Spleen (tissue), 11 donors: Measurements from ENCODE around the gene GFER. TPM values are rescaled to one million over a fixed set of nuclear protein-coding genes. Genes with fewer than 3 reads are reported as not detected.

Experiments
- DNase-seq: peaks from one replicate; pipeline ENCODE4 v3.0.0-alpha.2; 2020
- H3K27ac ChIP-seq, 8 donors: fragments of 200-600 bp; sonication (generic) in 7 of 8; 1 replicate in 4 of 8; 2 replicates in 4 of 8; pipeline versions ENCODE4 v1.5.0 to v1.8.0; 2016 to 2021; ENCODE audit warnings: inconsistent platforms in 4 of 8, mild to moderate bottlenecking in 4 of 8, moderate library complexity in 1 of 8
- H3K27me3 ChIP-seq, 7 donors: fragments of 200-600 bp; sonication (generic) in 6 of 7; replicated peaks in 1 of 7; 1 replicate in 4 of 7; 2 replicates in 3 of 7; pipeline versions ENCODE4 v1.5.0 to v1.8.0; 2016 to 2021; ENCODE audit warnings: inconsistent platforms in 3 of 7, mild to moderate bottlenecking in 1 of 7
- H3K36me3 ChIP-seq, 6 donors: fragments of 200-600 bp; sonication (generic) in 5 of 6; 1 replicate in 4 of 6; 2 replicates in 2 of 6; pipeline versions ENCODE4 v1.5.0 to v1.8.0; 2016 to 2021; ENCODE audit warnings: inconsistent platforms in 2 of 6
- H3K4me1 ChIP-seq, 6 donors: fragments of 200-600 bp; sonication (generic) in 5 of 6; 1 replicate in 3 of 6; 2 replicates in 3 of 6; pipeline versions ENCODE4 v1.5.0 to v1.8.0; 2016 to 2021; ENCODE audit warnings: inconsistent platforms in 3 of 6
- H3K4me3 ChIP-seq, 8 donors: fragments of 200-600 bp; sonication (generic) in 7 of 8; 1 replicate in 4 of 8; 2 replicates in 4 of 8; pipeline versions ENCODE4 v1.5.0 to v1.8.0; 2016 to 2021; ENCODE audit warnings: inconsistent platforms in 4 of 8, mild to moderate bottlenecking in 4 of 8, moderate library complexity in 2 of 8
- H3K9me3 ChIP-seq, 8 donors: fragments of 200-600 bp; sonication (generic) in 7 of 8; 1 replicate in 4 of 8; 2 replicates in 4 of 8; pipeline versions ENCODE4 v1.5.0 to v1.8.0; 2016 to 2021; ENCODE audit warnings: inconsistent platforms in 4 of 8
- POLR2A ChIP-seq, 3 donors: fragments of 450-650 bp; IDR thresholded peaks; one replicate each; pipeline ENCODE4 v1.5.1; 2017; ENCODE audit warnings: antibody characterized with exemption in 3 of 3, mild to moderate bottlenecking in 1 of 3
- POLR2AphosphoS5 ChIP-seq, 3 donors: sonication (generic); formaldehyde crosslinking; IDR thresholded peaks; one replicate each; pipeline ENCODE4 v1.5.1; 2017; ENCODE audit warnings: antibody characterized with exemption in 3 of 3
- WGBS, 5 donors: extraction: QIAGEN DNeasy Blood & Tissue Kit in 3 of 5; methylation state at CpG; one replicate each; pipeline versions ENCODE4 v1.1.5 to v1.1.7; 2013 to 2018; 5-methylcytosine and 5-hydroxymethylcytosine counted together
- intact Hi-C: fragments of 100-400 bp; cut with DNase I; formaldehyde crosslinking; loops from one replicate; pipeline ENCODE4 v1.15.0; 2023; ENCODE audit warnings: low total_unique reads
- polyA plus RNA-seq, 3 donors: library from polyadenylated mRNA; stranded (reverse); fragments of 200-250 nt; gene quantifications; one replicate each; pipeline ENCODE4 v1.2.1, GENCODE V29; 2013
- total RNA-seq, 7 donors: library from RNA; depleted of rRNA in 3 of 7; stranded (reverse); fragments of >200 nt in 3 of 7; fragmentation: NEBNext Ultra II Directional in 4 of 7; extraction: Animal tissue kit (Norgen Biotek cat#: 25700) in 4 of 7; gene quantifications; one replicate each; pipeline versions ENCODE4 v1.1.0 to v1.2.1, GENCODE V29; 2016 to 2021
- TF ChIP-seq, protein P1 (sequence below), 11 experiments: fragments of 200-600 bp in 7 of 11; fragments of 450-650 bp in 4 of 11; sonication (generic) in 4 of 11; IDR thresholded peaks in 8 of 11; conservative IDR thresholded peaks in 3 of 11; 1 replicate in 7 of 11; 2 replicates in 4 of 11; pipeline versions ENCODE4 v1.4.0 to v1.8.0; 2016 to 2021; ENCODE audit warnings: antibody characterized with exemption in 11 of 11, inconsistent platforms in 4 of 11, mild to moderate bottlenecking in 1 of 11
- donor health status: healthy with polysubstance abuse.
- donor health status: DM: no; HTN: no; CAD: no; lungs with moderate emphysema.
- donor health status: DM: no; HTN: no; CAD: no.
- donor health status: Bipolar disorder and iron deficiency.
- donor health status: healthy.
- donor health status: DM: no; HTN: no; CAD: no.
- donor health status: DM: yes; HTN: yes; CAD: no.

Gene GFER
- total and polyA plus RNA-seq, 10 donors, result 9.6 to 36.0 (median 22.8) TPM

DNA sequence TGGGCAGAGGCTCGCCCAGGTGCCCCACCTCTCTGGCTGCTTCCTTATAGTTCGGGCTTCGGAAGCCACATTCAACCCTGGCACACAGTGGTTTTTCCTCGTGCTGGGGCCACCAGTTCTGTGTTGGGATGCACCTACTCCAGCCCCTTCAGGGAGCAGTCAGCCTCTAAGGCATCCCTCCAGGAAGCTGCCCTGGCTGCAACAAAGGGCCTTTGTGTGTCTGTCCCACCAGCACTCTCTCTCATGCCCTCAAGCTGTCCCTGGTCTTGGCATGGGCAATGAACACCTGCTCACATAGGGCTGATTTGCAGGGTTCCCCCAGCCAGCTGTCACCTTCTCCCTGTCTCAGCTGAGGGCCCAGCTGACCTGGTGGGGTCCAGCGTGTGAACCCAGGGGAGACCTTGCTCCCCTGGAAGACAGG is 2.0 kb upstream of the GFER start:
- Histone ChIP-seq H3K27me3 (peaks cover 3 to 67% (median 41%) of the 10 kb centered on the region in 7 donors), H3K9me3 (no peaks in the 10 kb centered on the region), H3K36me3 (peaks cover 9 to 45% (median 36%) of the 10 kb centered on the region in 6 donors), H3K27ac (no peak overlapping the region), H3K4me1 (peaks cover 16 to 53% (median 35%) of the 10 kb centered on the region in 6 donors), H3K4me3 (no peak overlapping the region)
- DNase-seq, result no peak
- intact Hi-C loops, result no loop called here
- 51 to 71% (median 64%) methylated on average over 4 to 5 of the region's 5 CpGs for WGBS, 5 donors
- TF ChIP-seq POLR2AphosphoS5 (IDR thresholded peaks at IDR 0.05) (no peak), POLR2A (IDR thresholded peaks at IDR 0.05) (no peak)
- TF ChIP-seq, protein P1, sequence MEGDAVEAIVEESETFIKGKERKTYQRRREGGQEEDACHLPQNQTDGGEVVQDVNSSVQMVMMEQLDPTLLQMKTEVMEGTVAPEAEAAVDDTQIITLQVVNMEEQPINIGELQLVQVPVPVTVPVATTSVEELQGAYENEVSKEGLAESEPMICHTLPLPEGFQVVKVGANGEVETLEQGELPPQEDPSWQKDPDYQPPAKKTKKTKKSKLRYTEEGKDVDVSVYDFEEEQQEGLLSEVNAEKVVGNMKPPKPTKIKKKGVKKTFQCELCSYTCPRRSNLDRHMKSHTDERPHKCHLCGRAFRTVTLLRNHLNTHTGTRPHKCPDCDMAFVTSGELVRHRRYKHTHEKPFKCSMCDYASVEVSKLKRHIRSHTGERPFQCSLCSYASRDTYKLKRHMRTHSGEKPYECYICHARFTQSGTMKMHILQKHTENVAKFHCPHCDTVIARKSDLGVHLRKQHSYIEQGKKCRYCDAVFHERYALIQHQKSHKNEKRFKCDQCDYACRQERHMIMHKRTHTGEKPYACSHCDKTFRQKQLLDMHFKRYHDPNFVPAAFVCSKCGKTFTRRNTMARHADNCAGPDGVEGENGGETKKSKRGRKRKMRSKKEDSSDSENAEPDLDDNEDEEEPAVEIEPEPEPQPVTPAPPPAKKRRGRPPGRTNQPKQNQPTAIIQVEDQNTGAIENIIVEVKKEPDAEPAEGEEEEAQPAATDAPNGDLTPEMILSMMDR (IDR thresholded peaks at IDR 0.05 in 8 of 11, conservative IDR thresholded peaks at IDR 0.05 in 3 of 11), result no peak

DNA sequence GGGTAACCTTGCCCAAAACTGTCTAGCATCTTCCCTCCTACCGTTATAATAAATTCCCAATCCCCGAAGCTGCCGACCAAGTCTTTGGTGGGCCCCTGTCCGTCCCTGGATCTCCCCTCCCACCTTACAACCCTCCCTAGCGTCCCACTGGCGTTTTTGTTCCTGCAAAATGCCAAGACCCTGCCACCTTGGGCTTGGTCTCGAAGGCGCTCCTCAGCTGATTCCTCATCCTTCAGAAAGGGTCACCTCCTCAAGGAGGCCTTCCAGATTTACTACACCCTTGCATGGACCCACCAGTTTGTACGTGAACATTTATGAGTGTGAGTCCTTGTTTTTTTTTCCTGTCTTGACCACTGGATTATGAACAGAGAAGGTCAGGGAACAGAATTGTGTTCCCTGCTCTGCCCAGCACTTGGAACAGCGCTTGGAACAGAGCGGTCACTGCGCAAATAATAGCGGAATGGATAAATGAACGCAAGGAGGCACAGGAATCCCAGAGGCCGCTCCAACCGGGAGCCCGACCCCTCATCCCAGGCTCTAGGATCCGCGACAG is 926 bp upstream of the GFER start:
- Histone ChIP-seq H3K27me3 (peaks cover 3 to 58% (median 34%) of the 10 kb centered on the region in 7 donors), H3K9me3 (no peaks in the 10 kb centered on the region), H3K4me1 (peaks cover 16 to 53% (median 35%) of the 10 kb centered on the region in 6 donors), H3K27ac (peak overlapping the region in 7 of 8 donors; percentile 65 to 87 (median 84)), H3K36me3 (peaks cover 2 to 39% (median 27%) of the 10 kb centered on the region in 6 donors), H3K4me3 (peak overlapping the region; percentile 76 to 94 (median 88))
- TF ChIP-seq POLR2A (IDR thresholded peaks at IDR 0.05), result no peak
- TF ChIP-seq, protein P1 (IDR thresholded peaks at IDR 0.05 in 8 of 11, conservative IDR thresholded peaks at IDR 0.05 in 3 of 11), result peak in 1 of 11 experiments; percentile 2
- WGBS, 5 donors, result 25 to 34% (median 28%) methylated on average over 16 to 19 of the region's 19 CpGs
- no peak for DNase-seq
- intact Hi-C loops, result no loop called here

DNA sequence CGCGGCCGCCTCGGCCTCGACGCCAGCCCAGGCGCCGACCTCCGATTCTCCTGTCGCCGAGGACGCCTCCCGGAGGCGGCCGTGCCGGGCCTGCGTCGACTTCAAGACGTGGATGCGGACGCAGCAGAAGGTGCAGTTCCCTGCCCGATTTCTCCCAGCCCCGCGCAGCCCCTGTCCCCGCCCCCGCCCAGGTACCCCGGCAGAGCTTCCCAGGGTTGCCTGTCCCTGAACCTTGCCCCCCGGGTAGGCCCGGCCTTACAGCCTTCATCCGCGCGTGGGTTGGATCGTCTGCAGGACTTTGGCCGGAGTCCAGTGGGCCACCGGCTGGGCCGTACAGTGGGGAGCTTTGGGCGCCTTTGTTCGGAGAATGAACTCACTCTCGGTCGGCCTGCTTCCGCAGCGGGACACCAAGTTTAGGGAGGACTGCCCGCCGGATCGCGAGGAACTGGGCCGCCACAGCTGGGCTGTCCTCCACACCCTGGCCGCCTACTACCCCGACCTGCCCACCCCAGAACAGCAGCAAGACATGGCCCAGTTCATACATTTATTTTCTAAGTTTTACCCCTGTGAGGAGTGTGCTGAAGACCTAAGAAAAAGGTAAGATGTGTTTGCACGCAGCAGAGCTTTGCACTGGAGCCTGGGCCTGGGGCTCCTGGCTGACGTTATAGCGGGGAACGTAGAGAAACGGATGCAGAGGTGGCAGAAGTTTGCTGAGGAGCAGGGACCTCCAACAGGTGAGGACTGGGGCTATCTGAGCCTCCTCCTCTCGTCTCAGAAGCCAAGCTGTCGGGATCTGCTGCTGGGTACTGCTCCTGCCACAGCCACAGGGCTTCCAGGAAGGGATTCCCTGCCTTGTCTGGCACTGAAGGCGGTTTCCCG is 593 bp downstream of the GFER start:
- H3K36me3 ChIP-seq, result peaks cover 0 to 24% (median 16%) of the 10 kb centered on the region in 6 donors
- no peak for TF ChIP-seq POLR2AphosphoS5 (IDR thresholded peaks at IDR 0.05)
- no peak for TF ChIP-seq POLR2A (IDR thresholded peaks at IDR 0.05)
- TF ChIP-seq, protein P1 (IDR thresholded peaks at IDR 0.05 in 8 of 11, conservative IDR thresholded peaks at IDR 0.05 in 3 of 11), result no peak
- 14 to 44% (median 15%) methylated on average over 19 to 58 of the region's 58 CpGs for WGBS, 5 donors
- peak overlapping the region; percentile 76 to 94 (median 88) for H3K4me3 ChIP-seq
- peaks cover 3 to 58% (median 29%) of the 10 kb centered on the region in 7 donors for H3K27me3 ChIP-seq
- peak overlapping the region; percentile 55 to 87 (median 82) for H3K27ac ChIP-seq
- peaks cover 16 to 51% (median 32%) of the 10 kb centered on the region in 6 donors for H3K4me1 ChIP-seq
- intact Hi-C loops, result no loop called here
- DNase-seq, result no peak
- H3K9me3 ChIP-seq, result no peaks in the 10 kb centered on the region
